HEK293 (cell line): ENCODE data around the gene PCSK6.

Source experiments
- CTCF ChIP-seq: fragments of 450-650 bp; formaldehyde crosslinking; IDR thresholded peaks from 2 replicates; pipeline ENCODE4 v1.5.1; 2016; ENCODE audit warnings: missing biosample characterization, missing genetic modification characterization
- TCF7L2 ChIP-seq: IDR thresholded peaks from 2 replicates; pipeline ENCODE4 v1.6.1; 2011; ENCODE audit warnings: low read depth, mild to moderate bottlenecking, inconsistent platforms, low read length, moderate library complexity, borderline replicate concordance
- ZNF266 ChIP-seq: fragments of 450-650 bp; formaldehyde crosslinking; IDR thresholded peaks from 2 replicates; pipeline ENCODE4 v1.5.1; 2016; ENCODE audit warnings: missing biosample characterization, missing genetic modification characterization, low read depth
- ZNF335 ChIP-seq: fragments of 450-650 bp; formaldehyde crosslinking; conservative IDR thresholded peaks from 2 replicates; pipeline ENCODE4 v1.5.1; 2016; ENCODE audit warnings: missing biosample characterization, missing genetic modification characterization
- ZNF366 ChIP-seq: fragments of 450-650 bp; formaldehyde crosslinking; conservative IDR thresholded peaks from 2 replicates; pipeline ENCODE4 v1.5.1; 2016; ENCODE audit warnings: missing biosample characterization, missing genetic modification characterization
- ZNF704 ChIP-seq: fragments of 450-650 bp; formaldehyde crosslinking; IDR thresholded peaks from 2 replicates; pipeline ENCODE4 v1.5.1; 2016; ENCODE audit warnings: missing biosample characterization, missing genetic modification characterization
- ZNF777 ChIP-seq: fragments of 450-650 bp; formaldehyde crosslinking; IDR thresholded peaks from 2 replicates; pipeline ENCODE4 v1.5.1; 2017; ENCODE audit warnings: missing biosample characterization, missing genetic modification characterization, borderline replicate concordance
- ZNF837 ChIP-seq: fragments of 450-650 bp; formaldehyde crosslinking; IDR thresholded peaks from 2 replicates; pipeline ENCODE4 v1.5.1; 2016; ENCODE audit warnings: missing biosample characterization, missing genetic modification characterization

- TF ChIP-seq CTCF (tag by site-specific recombination) (no peak), ZNF777 (tag by site-specific recombination) (no peak), ZNF335 (tag by site-specific recombination) (no peak), ZNF837 (tag by site-specific recombination) (no peak), TCF7L2 (no peak), ZNF704 (tag by site-specific recombination) (no peak), ZNF366 (tag by site-specific recombination) (no peak), ZNF266 (tag by site-specific recombination) (no peak)
These were observed 119.0 kb downstream of the PCSK6 start for GRCh38 chr15:101370330-101371024.
